Raji (cell line): ENCODE data around the gene AKR7A2.

Source experiments
- POLR2A ChIP-seq: IDR thresholded peaks from 2 replicates; pipeline ENCODE4 v1.6.1; 2011; ENCODE audit warnings: low read depth, low read length, control low read depth; ENCODE audit not compliant: insufficient read depth

AKR7A2 gene

GRCh38 chr1:19315378-19316198, 3.6 kb upstream of the AKR7A2 start:
- TF ChIP-seq POLR2A = peak; percentile 44; the same call in 1 of the 2 replicates

- TF ChIP-seq POLR2A = no peak
Measured at GRCh38 chr1:19313961-19314882, 2.3 kb upstream of the AKR7A2 start.

DNA sequence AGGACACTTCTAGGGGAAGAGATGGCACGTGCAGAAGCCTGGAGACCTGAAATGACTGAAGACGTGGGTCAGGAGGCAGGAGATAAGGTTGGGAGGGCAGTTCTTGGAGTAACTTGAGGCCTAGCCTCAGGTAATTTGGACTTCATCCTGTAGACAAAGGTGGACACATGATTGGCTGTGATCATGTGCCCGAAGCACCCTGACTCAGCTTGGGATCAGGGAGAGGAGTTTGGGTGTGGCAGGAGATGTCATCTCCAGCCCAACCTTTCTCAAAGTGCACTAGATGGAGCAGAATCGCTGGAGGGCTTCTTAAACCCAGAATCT, 1.7 kb upstream of the AKR7A2 start:
- no peak for TF ChIP-seq POLR2A

DNA sequence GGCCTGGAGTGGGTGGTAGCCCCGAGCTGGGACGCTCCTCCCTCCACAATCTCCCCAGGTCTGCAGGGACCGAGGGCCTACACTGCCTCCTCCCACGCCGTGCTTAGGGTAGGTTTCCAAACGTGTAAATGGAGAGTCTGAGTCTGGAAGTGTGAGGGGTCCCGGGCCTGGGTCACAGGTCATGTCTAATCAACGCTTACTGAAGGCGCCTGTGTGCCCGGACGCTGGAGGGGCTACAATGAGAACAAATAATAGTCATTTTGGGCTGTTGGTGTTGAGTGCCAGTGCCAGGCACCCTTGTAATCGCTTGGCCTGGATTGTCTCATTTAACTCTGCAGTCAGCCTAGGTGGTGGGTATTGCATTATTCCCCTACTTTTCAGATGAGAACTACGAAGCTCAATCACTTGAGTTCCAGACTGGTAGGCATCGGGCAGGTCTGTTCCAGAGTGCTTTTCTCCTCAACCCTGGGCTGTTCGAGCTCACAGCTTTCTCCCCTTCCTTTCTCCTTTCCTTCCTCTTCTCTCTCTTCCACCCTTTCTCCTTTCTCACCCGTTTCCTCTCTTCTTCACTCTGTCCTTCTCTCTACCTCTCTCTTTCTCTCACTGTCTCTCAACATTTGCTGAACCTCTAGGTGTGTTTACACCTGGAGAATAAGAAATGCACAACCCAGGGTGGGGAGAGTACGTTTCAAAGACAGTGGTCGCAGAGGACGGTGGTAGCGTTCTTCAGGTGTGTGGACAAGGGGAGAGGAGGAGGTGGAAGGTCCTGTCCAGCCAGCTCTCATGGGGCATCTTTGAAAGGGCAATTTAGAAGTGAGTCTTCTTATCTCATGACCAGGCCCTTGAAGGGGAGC, 1.1 kb upstream of the AKR7A2 start:
- TF ChIP-seq POLR2A = no peak

- no peak for TF ChIP-seq POLR2A
Measured at GRCh38 chr1:19311503-19311930, 427 bp downstream of the AKR7A2 start.

DNA sequence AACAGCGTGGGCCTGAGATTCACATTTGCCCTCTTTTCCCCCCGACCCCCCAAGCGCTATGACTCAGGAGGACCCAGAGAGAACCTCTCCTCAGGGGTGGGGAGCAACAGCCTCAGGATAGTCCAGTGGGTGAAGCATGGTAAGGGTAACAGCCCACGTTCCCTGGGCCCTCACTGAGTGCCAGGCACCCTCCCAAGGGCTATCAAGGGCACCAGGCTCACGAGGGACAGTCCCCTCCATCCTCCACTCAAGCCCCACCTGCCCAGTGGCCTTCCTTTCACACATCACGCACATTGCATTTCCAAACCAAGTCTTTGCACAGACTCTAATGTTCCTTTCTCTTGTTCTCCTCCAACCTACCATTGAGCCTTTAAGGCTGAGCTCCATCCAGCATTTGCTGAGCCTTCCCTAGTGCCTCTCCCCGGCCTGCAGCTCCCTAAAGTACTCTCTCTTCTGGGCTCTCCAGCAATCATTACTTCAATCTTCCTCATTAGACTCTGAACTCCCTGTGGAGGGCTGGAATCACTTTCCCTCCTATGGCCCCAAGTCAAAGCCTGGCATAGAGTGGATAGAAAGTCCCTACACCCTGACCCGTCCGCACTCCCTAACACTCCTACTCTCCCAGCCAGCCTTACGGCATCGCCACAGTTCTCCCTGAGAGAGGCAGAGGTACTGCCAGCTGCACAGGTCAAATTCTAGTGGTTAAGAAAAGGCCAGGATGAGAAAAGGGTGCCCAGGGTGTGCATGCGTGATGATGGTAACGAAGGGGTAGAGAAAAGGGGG, 1.0 kb downstream of the AKR7A2 start:
- no peak for TF ChIP-seq POLR2A

- no peak for TF ChIP-seq POLR2A
Measured at GRCh38 chr1:19310061-19310460, 1.9 kb downstream of the AKR7A2 start.

GRCh38 chr1:19309123-19309813, 2.7 kb downstream of the AKR7A2 start:
- TF ChIP-seq POLR2A = no peak

GRCh38 chr1:19308509-19308907, 3.4 kb downstream of the AKR7A2 start:
- no peak for TF ChIP-seq POLR2A

DNA sequence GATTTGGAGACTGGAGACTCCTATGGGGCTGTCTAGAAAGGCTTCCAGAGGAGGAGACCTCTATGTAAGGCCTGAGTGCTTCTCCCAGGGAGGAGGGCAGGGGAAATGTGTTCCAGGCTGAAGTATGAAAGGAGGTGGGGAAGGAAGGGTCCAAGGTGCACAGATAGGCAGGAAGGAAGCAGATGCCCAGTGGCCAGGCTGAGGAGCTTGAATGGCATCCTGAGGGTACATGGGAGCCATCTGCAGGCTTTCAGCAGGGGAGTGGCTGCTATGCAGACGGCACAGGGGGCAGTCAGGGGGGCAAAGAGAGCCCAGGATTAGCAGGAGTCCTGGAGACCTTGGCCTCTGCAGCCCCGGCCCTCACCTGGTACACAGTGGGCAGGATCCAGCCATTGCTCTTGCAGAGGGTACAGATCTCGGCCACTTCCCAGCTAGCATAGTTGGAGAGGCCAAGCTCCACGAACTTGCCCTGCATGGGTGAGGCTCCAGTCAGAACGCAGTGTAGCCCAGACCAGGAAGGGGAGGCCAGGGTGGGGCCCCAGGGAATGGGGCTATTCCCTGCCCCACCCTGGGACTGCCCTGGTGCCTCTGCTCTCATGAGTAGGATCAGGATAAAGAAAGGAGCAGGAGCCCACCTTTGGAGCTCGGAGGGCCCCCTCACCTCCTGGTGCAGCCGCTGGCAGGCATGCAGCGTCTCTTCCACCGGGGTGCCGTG, 4.0 kb downstream of the AKR7A2 start:
- TF ChIP-seq POLR2A = no peak

- no peak for TF ChIP-seq POLR2A
Measured at GRCh38 chr1:19306941-19307340, 5.0 kb downstream of the AKR7A2 start.

- no peak for TF ChIP-seq POLR2A
Measured at GRCh38 chr1:19305880-19306279, 6.1 kb downstream of the AKR7A2 start.

DNA sequence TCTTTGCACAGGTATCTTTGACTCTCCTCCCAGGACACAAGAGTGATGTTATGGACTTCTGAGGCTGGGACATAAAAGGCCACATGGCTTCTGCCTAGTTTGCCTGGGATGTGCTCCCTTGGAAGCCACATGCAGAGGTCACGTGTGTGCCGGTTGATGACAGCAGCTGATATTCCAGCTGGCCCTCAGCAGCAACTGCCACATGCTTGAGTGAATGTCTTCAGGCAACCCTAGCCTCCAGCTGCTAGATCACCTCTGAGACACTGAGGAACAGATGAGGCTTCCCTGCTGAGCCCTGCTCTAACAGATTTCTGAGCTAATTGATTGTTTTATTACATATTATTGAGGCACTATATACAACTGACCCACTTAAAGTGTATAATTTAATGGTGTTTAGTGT, 11.7 kb downstream of the AKR7A2 start:
- no peak for TF ChIP-seq POLR2A
